Measurements from ENCODE around the gene CRBN.

CRBN gene

DNA sequence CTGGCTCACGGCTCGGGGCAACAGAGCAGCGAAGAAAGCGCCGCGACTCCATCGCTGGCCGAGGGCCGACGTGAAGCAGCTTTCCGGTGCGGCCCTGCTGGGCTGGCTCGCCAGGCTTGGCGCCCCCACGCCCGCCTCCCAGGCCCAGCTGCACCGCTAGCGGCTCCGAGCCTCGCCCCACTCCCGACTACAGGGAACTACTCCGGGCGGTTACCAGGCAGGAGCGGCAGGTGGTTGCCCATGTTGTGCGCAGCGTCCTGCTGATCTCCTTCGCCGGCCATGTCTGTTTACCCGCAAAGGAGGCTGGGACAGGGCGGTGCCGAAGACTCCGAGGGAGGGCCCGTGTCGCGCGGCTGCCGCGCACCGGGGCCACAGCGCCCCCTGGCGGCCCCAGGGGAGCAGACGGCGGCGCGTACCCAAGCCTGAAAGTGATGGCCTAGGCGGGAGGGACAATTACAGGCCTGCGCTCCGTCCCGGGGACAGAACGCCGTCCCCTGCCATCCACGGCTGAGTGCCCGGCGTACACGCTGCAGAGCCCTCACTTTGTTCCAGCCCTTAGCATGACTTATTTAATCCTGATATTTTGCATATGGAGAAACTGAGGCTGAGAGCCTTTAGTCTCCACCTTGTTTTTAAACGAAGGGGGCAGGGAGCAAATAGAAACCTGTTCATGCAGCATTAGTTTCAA, at the start of gene CRBN:
Gene CRBN, minus strand, starts transcription at position 285 of the 688 bp plus-strand sequence. Its CDS starts 4 bp downstream, at position 281.
- peak; percentile 77 for DNase-seq

DNA sequence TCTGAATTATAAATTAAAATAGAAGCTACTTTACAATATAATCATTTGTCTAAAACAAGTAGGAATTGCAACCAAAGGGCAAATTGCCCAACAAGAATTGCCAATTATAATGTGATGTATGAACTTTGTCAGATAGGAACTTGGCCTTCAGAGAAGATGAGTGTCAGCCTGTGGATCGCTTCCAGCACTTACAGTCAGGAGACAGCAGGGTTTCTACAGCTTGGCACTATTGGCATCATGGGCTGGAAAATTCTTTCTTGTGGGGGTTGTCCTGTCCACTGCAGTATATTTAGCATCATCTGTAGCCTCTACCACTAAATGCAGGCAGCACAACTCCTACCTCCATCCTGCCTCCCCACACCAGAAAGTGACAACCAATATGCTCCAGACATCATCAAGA, 48.1 kb upstream of the CRBN start:
- DNase-seq = no peak

DNA sequence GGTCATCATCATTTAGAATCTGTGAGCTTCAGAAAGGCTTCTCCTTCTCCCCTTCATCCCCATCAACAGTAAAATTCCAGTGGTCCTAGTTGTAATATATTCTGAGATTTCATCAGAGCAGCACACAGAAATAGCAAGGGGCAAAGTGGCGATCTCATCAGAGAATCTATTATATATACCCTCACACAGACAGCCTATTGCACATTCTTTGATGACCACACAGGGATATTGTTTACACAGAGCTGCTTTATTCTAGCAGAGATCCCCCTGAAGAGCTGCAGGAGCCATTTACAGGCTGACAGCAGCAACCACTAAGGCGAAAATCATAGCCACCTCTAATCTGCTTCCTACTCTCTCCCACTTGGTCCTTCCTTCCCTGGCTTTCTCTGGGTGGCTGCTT, 42.0 kb upstream of the CRBN start:
- DNase-seq = no peak

DNA sequence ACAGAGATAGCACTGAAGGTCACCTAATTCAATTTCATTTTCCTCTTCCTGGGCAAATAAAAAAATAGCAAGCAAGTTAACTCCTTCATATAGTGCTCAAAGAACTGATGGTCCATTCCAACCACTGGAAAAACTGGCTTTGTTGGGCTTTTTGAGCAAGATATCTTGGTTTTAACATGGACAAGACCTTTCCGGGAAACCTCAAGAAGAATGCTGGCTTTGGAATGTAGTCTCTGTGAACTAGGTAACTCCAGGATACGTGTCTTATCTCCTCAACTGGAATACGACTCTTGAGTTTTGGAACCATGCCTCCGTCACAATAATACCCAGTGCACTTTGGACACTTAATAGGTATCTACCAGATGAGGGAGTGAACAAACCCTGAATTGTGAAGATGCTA, 36.9 kb upstream of the CRBN start:
- no peak for DNase-seq

DNA sequence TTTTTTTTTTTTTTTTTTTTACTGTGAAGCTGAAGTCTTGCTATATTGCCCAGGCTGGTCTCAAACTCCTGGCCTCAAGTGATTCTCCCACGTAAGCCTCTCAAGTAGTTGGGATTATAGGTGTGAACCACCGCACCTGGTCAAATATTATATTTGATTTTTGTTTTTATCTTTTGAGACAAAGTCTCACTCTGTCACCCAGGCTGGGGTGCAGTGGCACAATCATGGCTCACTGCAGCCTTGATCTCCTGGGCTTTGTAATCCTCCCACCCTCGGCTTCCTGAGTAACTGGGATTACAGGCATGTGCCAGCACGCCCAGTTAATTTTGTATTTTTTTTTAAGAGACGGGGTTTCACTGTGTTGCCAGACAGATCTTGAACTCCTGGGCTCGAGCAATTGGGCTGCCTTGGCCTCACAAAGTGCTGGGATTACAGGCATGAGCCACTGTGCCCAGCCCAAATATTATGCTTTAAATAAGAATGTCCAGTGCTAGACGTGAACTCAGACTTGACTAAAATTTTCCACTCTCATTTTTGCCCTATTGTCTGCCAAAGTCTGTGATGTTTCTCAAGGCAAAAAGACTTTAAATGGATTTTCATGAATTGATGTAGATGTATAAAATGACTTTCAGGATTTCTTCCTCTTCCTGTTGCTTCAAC, 33.4 kb upstream of the CRBN start:
- no peak for DNase-seq

DNA sequence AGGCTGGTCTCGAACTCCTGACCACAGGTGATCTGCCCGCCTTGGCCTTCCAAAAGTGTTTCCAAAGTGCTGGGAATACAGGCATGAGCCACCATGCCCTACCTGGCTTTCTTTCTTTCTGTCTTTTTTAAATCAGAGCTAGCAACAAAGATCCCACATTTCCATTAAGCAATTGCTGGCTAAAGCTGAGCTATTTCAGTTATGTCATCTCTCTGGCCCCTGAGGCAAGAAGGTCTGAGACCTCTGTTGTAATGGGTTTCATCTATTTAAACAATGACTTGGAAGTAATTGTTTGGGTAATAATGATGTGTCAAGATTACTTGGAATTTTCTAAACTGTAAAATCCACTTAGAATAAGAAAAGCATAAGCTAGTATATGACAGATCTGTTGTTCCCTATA, 30.2 kb upstream of the CRBN start:
- DNase-seq = no peak

DNA sequence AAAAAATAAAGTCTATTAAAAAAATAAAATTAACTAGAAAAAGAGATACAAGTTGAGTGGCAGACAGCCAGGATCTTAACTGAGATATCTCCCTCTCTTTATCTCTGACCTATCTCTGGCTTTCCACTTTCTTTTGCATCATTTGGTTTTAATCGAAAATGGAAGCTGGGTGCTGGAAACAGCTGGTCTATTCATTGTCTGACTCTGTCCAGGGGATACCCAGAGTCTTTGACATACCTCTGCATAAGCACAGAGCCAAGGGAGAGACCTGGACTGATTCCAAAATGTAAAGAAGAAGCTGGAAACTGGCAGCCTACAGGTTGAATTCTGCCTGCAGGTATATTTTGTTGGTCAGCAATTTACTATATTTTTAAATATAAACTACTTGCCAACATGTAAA, 29.6 kb upstream of the CRBN start:
- no peak for DNase-seq

DNA sequence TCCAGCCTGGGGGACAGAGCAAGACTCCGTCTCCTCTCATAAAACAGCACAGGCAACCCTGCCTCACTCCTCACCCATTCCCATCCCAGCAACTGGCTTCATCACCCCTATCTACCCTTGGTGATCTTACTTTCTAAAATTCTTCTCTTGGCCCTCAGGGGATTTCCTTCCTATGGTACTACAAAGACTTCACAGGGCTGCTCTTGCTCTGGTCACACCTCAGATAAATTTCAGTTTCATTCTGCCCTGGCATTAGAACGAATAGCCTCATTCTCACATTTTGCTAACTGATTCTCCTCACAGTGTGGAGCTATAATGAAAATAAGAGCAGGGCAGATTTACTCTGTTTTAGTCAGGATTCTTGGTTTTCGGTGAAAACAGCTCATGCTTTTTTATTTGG, 22.1 kb upstream of the CRBN start:
- DNase-seq = no peak

DNA sequence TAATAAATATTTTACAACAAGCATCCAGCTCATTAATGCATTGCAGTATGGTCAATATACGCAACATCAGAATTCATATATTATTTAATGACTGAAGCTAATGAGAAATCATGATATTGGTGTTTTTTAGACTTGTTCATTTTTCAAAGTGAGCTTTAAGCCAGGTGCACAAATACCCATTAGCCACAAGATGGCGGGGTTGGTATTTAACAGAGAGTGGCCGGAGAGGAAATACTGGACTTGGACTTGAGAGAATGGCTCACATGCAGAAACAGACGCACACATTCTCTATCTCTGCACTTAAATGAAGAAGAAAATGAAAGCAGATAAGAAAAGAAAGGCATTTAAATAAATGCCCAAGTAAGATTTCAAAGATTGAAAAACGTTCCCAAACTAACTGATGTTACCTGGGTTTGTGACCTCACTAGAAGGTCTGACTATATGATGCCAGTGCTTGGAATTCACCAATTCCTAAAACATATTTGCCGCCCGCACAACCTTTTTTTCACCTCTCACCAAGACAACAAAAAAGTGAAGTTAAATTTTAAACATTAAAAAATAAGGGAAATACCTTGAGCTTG, 21.2 kb upstream of the CRBN start:
- DNase-seq = peak; percentile 47

DNA sequence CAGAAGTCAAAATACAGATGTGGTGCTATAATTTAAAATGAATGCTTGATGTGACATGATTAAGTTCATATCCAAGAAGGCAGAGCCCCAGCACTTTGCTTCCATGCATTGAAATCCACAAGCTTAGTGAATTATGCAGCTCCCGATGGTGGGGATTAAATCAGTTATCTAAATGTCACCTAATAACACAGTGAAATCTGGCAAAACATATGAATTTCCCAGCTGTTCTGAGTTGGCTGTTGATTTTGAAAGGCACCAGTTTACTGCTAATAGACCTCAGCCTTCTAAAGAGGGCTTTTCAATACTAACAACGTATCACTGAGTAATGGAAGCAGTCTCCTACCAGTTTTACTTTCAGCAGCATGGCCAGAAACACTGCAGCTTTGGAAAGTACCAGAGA, 19.8 kb upstream of the CRBN start:
- DNase-seq = no peak

DNA sequence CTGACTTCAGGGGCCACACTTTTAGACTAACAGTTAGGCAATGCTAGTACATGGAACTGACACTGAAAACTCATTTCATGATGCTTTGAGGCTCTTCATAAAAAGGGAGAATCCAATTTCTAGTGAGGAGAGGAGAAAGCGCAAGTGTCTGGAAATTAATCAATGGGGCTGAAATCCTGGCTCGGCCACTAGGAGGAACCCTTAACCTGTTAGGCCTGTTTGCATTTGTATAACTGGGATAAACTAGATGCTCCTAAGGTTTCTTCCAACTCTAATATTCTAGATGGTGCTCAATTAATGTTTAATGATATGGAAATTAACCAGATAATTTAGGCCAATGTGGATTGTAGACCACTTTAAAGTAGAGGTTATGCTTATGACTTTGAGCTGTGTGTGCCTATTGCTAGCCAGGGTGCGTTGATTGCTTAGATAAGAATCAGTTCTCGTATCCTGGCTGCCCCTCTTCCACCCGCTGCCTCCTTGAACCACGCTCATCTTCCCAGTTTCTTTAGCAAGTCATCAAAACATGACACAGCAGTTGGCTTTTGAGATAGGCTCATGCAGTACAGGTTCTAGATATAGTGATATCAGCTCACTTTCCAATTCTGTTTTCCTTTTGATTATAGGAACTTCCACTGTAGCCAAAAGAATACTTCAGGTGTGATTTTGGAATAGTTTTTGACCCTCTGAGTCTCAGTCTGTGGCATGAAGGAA, 16.8 kb upstream of the CRBN start:
- DNase-seq = peak; percentile 16

DNA sequence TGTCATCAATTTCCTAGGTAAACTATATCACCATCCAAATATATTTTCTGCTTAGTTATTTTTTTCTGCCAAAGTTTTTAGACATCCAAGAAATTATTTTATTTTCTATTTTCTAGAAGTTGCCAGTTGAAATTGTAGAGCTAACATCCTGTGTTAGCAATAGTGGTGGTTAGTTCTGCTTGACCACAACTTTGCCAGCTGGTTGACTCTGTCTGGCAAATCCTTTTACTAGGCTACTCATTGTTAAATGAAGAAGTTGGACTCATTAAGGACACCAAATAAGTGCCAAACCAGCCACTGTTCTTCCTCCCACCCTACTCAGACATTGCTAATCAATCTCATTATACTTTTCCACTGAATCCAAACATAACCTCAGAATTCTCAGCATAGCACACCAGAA, 15.4 kb upstream of the CRBN start:
- peak; percentile 20 for DNase-seq

DNA sequence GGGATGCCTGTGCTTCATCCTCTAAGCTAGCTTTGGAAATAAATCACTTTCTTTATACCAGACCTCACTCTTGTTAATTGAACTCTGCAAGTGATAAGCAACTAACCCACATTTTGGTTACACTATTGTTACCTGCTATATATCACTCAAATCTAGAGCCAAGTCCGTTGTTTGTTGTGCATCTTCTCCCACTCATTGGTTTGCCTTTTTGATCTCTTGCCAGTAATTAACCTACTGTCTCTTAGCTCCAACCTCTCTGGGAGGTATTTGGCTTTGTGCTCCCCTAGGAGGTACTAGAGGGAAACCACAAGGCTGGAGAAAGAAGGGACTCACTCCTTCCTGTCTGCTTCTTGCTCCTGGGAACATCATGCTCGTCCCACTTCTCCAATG, 12.8 kb upstream of the CRBN start:
- DNase-seq = no peak

DNA sequence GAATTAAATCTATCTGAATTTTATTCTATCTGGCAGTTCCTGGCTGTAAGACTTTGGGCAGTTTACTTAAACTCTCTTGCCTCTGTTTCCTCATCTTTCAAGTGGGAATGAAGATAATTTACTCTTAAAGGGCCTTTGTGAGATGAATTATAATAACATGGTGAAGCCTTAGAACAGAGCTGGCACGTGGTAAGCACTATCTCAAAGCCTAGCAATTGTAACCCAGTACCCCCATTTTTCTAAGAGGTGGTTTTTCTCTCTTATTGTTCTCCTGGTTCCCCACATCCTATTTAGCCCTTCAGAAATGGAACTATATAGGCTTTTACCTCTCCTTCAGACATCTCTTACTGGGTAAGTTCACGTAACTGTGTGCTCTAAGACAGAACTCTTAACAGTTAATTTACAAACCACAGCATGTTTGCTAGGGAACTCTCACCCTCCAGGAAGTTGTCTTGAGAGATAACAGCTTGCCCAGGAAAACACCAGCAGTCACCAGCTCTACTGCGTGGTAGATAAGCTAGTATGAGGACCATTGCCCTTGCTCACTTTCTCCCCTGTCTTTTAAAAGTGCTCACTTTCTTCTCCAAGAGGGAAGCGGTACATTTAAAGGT, 12.3 kb upstream of the CRBN start:
- DNase-seq = no peak

DNA sequence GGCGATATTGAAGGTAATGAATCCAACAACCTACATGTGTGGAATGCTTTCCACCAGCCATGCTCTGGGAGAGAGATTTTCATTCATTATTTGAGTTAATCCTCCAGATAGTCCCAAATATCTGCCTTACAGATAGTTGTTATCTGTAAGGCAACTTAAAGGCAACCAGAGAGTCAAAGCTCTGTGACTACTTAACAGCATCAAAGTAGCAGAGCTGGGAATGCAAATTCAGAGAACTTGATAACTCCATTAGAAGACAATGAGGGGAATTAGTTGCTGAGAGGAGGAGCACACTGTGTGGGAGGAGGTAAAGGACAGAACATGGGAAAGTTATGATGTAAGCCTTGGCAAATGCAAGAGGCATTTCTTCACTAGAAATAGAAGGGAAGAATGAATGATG, 10.5 kb upstream of the CRBN start:
- DNase-seq = no peak

DNA sequence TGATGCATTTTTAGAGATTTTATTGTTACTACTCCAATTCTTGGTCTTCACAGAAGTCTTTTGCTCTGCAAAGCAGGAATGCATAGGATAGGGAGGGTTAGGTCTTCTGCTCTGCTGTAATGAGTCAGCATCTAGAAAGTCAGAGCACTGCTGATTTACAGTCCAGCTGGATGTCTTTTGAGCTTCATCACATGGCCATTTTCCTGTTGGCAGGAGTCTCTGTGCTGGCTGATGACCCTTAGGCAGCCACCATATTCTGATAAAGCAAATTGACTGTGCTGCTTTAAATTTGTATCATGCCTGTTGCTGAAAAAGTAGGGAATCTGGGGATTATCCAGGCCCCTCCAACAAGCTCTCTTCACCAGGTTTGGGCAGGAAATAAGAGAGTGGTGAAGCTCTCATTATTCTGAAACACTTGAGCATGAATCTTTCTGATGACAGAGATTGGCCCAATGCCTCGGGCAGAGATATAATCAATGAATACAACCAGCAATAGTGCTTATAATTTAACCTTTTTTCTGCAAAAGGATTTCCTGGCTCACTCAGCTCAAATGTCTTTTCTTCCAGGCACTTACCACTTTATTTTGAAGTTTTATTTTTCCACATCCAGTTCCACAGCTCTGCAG, 9.7 kb upstream of the CRBN start:
- no peak for DNase-seq

DNA sequence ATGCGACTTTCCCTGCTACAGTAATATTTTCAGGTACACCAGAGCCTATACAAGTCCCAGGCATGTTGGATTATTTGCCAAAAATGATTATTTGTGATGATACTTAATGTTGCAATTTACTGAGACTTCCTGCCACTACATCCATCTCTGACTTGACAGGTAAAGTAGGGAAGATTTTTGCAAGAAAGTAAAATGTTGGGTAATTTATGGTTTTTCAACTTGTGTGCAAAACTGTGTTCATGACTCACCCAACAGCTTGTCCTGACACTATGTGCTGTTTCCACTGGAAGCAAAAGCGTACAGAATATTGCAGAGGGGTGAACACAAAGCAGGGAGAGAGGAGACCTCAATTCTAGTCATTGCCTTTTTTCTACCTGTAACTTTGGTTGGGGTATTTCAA, 5.4 kb upstream of the CRBN start:
- DNase-seq = peak; percentile 50

DNA sequence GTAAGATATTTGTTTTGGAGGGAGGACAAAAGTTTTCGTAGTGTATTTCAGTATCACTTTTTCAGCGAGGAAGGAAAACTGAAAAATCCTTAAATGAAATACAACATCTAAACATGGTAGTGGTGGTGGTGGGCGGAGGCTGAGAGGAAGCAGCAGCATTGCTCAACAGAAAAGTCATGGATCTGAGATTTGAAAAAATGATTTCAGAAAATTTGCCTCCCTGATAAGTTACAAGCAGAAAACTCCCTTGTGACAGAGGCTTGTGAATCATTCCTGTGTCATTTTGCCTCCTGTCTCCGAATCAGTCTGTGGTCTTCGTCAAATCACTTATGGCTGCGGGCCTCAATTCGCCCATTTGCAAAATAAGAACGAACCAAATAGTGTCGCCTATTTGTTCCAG, 965 bp upstream of the CRBN start:
- DNase-seq = no peak

DNA sequence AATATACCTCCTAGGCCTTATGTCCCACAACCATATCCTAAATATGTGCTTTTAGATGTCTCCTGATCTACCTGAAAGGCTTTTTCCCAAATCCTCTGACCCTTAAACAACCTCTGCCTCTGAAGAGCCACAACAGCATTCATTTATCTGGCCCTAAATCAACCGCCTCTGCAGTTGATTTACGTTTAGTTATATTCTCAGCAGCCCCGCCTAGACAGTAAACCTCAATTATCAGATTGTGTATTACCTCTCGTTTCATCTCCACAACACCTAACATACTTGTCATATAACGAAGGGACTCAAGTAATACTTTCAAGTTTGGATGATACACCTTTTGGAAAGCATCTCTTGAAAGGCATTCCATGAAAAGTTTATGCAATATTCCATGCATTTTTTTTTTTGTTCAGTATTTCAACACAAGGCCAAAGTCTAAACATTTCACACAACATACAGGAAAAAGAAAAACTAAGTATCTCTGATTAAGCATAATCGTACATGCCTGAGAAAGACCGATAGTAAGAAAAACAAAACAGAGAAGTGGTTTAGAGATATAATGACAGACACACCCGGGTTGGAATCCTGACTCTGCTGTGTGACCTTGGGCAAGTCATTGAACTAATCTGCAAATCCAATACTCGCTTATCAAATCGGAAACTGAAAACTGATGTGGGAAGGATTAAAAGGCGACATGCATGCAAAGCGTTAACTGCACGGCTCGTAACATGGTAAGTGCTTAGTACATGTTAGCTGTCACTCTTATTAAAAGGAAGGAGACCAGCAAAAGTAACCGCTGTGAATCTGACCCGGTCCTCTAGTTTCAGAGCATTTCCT, 778 bp downstream of the CRBN start:
- DNase-seq = no peak

DNA sequence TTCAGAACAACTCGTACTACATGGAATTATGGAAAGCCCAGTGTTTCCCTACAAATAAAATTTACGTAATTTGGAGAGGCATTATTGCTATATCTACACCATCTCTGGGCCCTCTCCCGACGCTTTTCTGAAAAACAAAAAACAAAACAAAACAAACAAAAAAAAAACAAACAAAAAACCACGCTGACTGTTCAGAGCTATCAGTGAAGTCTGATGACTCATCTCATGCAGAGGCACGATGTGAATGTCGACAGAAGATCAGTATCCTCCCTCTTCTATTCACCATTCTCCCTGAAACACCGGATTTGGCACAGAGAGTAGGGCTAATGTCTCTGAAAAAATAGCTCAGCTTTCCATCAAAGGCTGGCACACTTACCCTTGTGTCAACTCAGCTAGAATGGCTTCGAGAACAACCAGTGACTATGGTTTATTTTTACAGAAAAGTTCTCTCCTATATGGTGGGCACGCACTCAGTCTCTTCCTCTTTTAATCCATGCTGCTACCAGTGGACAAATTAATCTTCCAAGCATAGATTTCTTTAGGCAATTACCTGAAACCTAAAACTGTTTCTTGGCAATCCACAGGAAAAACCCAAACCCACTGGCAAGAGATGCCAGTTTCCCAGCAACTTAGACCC, 1.5 kb downstream of the CRBN start:
- DNase-seq = no peak

DNA sequence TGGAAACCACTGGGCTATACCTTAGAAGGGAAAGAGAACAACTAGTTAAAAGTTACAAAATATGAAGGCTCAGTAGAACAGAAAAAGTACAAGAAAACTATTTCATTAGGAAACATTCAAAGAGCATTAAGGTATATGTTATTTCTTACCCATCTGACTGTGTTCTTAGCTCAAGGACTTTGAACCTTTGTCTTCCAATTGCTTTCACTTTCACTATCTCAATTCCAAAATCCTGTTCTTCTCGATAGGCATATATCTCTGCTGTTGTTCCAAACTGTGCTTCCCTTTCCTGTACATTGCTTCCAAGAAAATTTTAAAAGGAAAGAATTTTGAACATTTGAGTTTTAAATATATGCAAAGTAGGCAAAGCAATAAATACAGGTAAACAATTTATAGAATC, 6.9 kb downstream of the CRBN start:
- DNase-seq = no peak

DNA sequence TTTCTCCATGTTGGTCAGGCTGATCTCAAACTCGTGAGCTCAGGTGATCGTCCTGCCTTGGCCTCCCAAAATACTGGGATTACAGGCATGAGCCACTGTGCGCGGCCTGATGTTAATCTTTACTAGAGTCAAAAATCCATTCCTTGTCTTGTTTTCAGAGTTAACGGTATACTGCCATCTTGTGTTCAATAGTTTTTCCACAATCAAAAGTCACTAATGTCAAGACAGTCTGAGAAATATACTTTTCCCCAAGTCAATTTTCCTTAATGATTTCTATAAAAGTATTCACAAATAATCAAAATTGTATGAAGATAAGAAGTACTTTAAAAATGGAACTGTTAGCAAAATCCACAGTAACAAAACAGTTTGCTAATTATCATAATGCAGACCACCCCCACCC, 8.5 kb downstream of the CRBN start:
- no peak for DNase-seq

All from MV-4-11 (cell line).